GM19099 (cell line): Measurements from ENCODE around the gene TMEM62.

Source experiments
- POLR2A ChIP-seq: IDR thresholded peaks from 3 replicates; pipeline ENCODE4 v1.6.1; 2011; ENCODE audit warnings: low read depth; ENCODE audit not compliant: insufficient read length; ENCODE audit errors: extremely low read depth

Gene TMEM62

GRCh38 chr15:43190178-43190577 lies 56.8 kb downstream of the TMEM62 start:
- no peak for TF ChIP-seq POLR2A

GRCh38 chr15:43193710-43194109 lies 60.3 kb downstream of the TMEM62 start:
- no peak for TF ChIP-seq POLR2A

- no peak for TF ChIP-seq POLR2A
Measured at GRCh38 chr15:43194795-43195194, 61.4 kb downstream of the TMEM62 start.

GRCh38 chr15:43196760-43197548 lies 63.6 kb downstream of the TMEM62 start:
- TF ChIP-seq POLR2A = no peak

GRCh38 chr15:43198992-43199391 lies 65.6 kb downstream of the TMEM62 start:
- no peak for TF ChIP-seq POLR2A

- no peak for TF ChIP-seq POLR2A
Measured at GRCh38 chr15:43199945-43200488, 66.6 kb downstream of the TMEM62 start.

GRCh38 chr15:43204016-43204901 lies 70.9 kb downstream of the TMEM62 start:
- no peak for TF ChIP-seq POLR2A

- TF ChIP-seq POLR2A = no peak
Measured at GRCh38 chr15:43206054-43206453, 72.7 kb downstream of the TMEM62 start.

GRCh38 chr15:43207024-43207423 lies 73.6 kb downstream of the TMEM62 start:
- TF ChIP-seq POLR2A = no peak

GRCh38 chr15:43208052-43209002 lies 74.9 kb downstream of the TMEM62 start:
- no peak for TF ChIP-seq POLR2A

- no peak for TF ChIP-seq POLR2A
Measured at GRCh38 chr15:43209059-43209824, 75.9 kb downstream of the TMEM62 start.

GRCh38 chr15:43210172-43210745 lies 76.9 kb downstream of the TMEM62 start:
- no peak for TF ChIP-seq POLR2A

GRCh38 chr15:43210807-43211206 lies 77.4 kb downstream of the TMEM62 start:
- TF ChIP-seq POLR2A = no peak
